B cell (primary cell): ENCODE data around the gene NLRC5. TPM values are rescaled to one million over a fixed set of nuclear protein-coding genes. Genes with fewer than 3 reads are reported as not detected.
A peak's percentile ranks its signal among the peaks of the same experiment; 100 is the strongest.
"Not testable (repeated sequence)": the region's sequence is repeated elsewhere in the genome, so short reads cannot be mapped to it uniquely, and the experiment has no call there.

ENCODE experiments used
- ATAC-seq: fragments of 200-7000 bp; cut with Tn5 transposase; one replicate; pipeline ENCODE4 v1.10.0; 2021; ENCODE audit warnings: low read depth, mild to moderate bottlenecking, moderate number of reproducible peaks, moderate library complexity
- CTCF ChIA-PET: fragments of 350-600 bp; sonication (Branson Sonifier 250); formaldehyde crosslinking; loops from one replicate; lab custom pipeline; 2021; ENCODE audit warnings: antibody characterized with exemption, inconsistent platforms; lab: Charles Lee
- POLR2A ChIA-PET: fragments of 350-600 bp; sonication (Branson Sonifier 250); formaldehyde crosslinking; loops from one replicate; lab custom pipeline; 2021; ENCODE audit warnings: antibody characterized with exemption; lab: Charles Lee
- DNase-seq: peaks from one replicate; pipeline ENCODE4 v3.0.0; 2013
- H2AFZ ChIP-seq: 2 replicates; pipeline ENCODE4 v1.6.1; 2012; ENCODE audit warnings: mild to moderate bottlenecking, low read depth, low read length; ENCODE audit not compliant: insufficient read depth, poor library complexity, severe bottlenecking
- H3K27ac ChIP-seq, 2 donors: 1 replicate in 1 of 2; 2 replicates in 1 of 2; pipeline ENCODE4 v1.5.1; 2012 to 2013; ENCODE audit warnings: low read length in 2 of 2, mild to moderate bottlenecking in 2 of 2, moderate library complexity in 1 of 2
- H3K27me3 ChIP-seq, 4 experiments: fragments of 200-600 bp in 1 of 4; sonication (generic) in 1 of 4; replicated peaks in 1 of 4; 1 replicate in 2 of 4; 2 replicates in 2 of 4; pipeline versions ENCODE4 v1.6.1 to v1.7.0; 2013 to 2016; ENCODE audit warnings: low read length in 3 of 4, mild to moderate bottlenecking in 2 of 4, mixed read lengths in 1 of 4, moderate library complexity in 1 of 4; ENCODE audit not compliant: insufficient read depth in 4 of 4, control insufficient read depth in 3 of 4; ENCODE audit errors: control extremely low read depth in 1 of 4
- H3K36me3 ChIP-seq, 2 experiments: replicated peaks in 1 of 2; 1 replicate in 1 of 2; 2 replicates in 1 of 2; pipeline versions ENCODE4 v1.6.1 to v1.7.1; 2013; ENCODE audit warnings: low read length in 1 of 2; ENCODE audit not compliant: insufficient read depth in 2 of 2, control insufficient read depth in 1 of 2; ENCODE audit errors: control extremely low read depth in 1 of 2, extremely low read depth in 1 of 2
- H3K4me1 ChIP-seq, 2 donors: fragments of 200-600 bp in 1 of 2; sonication (generic) in 1 of 2; 1 replicate in 1 of 2; 2 replicates in 1 of 2; pipeline versions ENCODE4 v1.5.1 to v1.6.1; 2013 to 2017; ENCODE audit warnings: low read length in 2 of 2; ENCODE audit not compliant: control insufficient read depth in 2 of 2, insufficient read depth in 2 of 2
- H3K4me2 ChIP-seq: replicated peaks from 2 replicates; pipeline ENCODE3; 2012; ENCODE audit warnings: mild to moderate bottlenecking, low read depth, low read length; ENCODE audit not compliant: poor library complexity, severe bottlenecking
- H3K4me3 ChIP-seq, 5 experiments: fragments of 200-600 bp in 1 of 5; sonication (generic) in 1 of 5; 1 replicate in 3 of 5; 2 replicates in 2 of 5; pipeline versions ENCODE4 v1.5.1 to v1.7.0; 2011 to 2016; ENCODE audit warnings: low read length in 4 of 5, mild to moderate bottlenecking in 4 of 5, low read depth in 2 of 5, control low read depth in 1 of 5, moderate library complexity in 1 of 5; ENCODE audit not compliant: insufficient read depth in 1 of 5; ENCODE audit errors: control extremely low read depth in 1 of 5, extremely low read depth in 1 of 5
- H3K79me2 ChIP-seq: fragments of 200-600 bp; sonication (generic); one replicate; pipeline ENCODE4 v1.6.0; 2016; ENCODE audit warnings: low read length; ENCODE audit not compliant: control insufficient read depth, insufficient read depth
- H3K9ac ChIP-seq: fragments of 200-600 bp; sonication (generic); 2 replicates; pipeline ENCODE4 v1.6.1; 2017; ENCODE audit warnings: mild to moderate bottlenecking, low read length, moderate library complexity
- H3K9me3 ChIP-seq, 3 donors: one replicate each; pipeline versions ENCODE4 v1.6.1 to v1.7.1; 2013; ENCODE audit warnings: low read length in 2 of 3; ENCODE audit not compliant: control insufficient read depth in 2 of 3, insufficient read depth in 1 of 3; ENCODE audit errors: control extremely low read depth in 1 of 3
- H4K20me1 ChIP-seq: 2 replicates; pipeline ENCODE4 v1.6.0; 2012; ENCODE audit warnings: mild to moderate bottlenecking, low read length; ENCODE audit not compliant: insufficient read depth, control insufficient read depth, poor library complexity, severe bottlenecking
- H3K27ac Mint-ChIP-seq: one replicate; pipeline ENCODE4 v1.8.0; 2021; ENCODE audit warnings: mixed read lengths
- H3K27me3 Mint-ChIP-seq: one replicate; pipeline ENCODE4 v1.8.0; 2021; ENCODE audit warnings: mixed read lengths
- H3K4me1 Mint-ChIP-seq: one replicate; pipeline ENCODE4 v1.8.0; 2021; ENCODE audit warnings: mixed read lengths
- H3K4me3 Mint-ChIP-seq: one replicate; pipeline ENCODE4 v1.8.0; 2021; ENCODE audit warnings: mixed read lengths
- H3K9me3 Mint-ChIP-seq: one replicate; pipeline ENCODE4 v1.8.0; 2022; ENCODE audit warnings: mixed read lengths; ENCODE audit not compliant: insufficient read depth
- CTCF ChIP-seq: fragments of 200-600 bp; IDR thresholded peaks from one replicate; pipeline ENCODE4 v1.8.0; 2022; ENCODE audit warnings: antibody characterized with exemption, mild to moderate bottlenecking
- EZH2 ChIP-seq: IDR thresholded peaks from 2 replicates; pipeline ENCODE4 v1.6.1; 2012; ENCODE audit warnings: borderline replicate concordance, low read depth, mild to moderate bottlenecking, moderate library complexity, low read length; ENCODE audit not compliant: insufficient read depth, poor library complexity, severe bottlenecking
- WGBS: methylation state at CpG from one replicate; pipeline ENCODE4 v1.1.5; 2013; ENCODE audit warnings: missing lambda C conversion rate; ENCODE audit not compliant: insufficient coverage; 5-methylcytosine and 5-hydroxymethylcytosine counted together
- intact Hi-C: fragments of 100-400 bp; cut with micrococcal nuclease; formaldehyde crosslinking; loops from one replicate; pipeline ENCODE4 v1.10.0; 2022
- polyA plus RNA-seq: library from polyadenylated mRNA; depleted of rRNA; stranded (reverse); fragments of >200 nt; gene quantifications from 2 replicates; pipeline ENCODE4 v1.2.3, GENCODE V29; 2012
- total RNA-seq, 2 donors: library from RNA; stranded (reverse); fragments of 120-200 nt in 1 of 2; gene quantifications; 1 replicate in 1 of 2; 2 replicates in 1 of 2; pipeline versions ENCODE4 v1.2.3 to v1.2.4, GENCODE V29; 2013 to 2022

NLRC5 gene
- total and polyA plus RNA-seq, 2 donors (not counting 1 experiment from before 2014, with no cell fraction given) = 349 to 510 TPM

- POLR2A ChIA-PET = interaction anchor here (0.7 to 2.1 kb wide), 11 partner anchors 9 to 77 kb away, joined by 3 to 20 read pairs (median 6); no protein-coding TSS in a partner anchor
- TF ChIP-seq CTCF = no peak
- no peak for TF ChIP-seq EZH2
- Histone ChIP-seq H3K9me3 (no peaks in the 10 kb centered on the region), H3K27ac (peak overlapping the region; percentile 83 to 86), H4K20me1 (peaks cover 16% of the 10 kb centered on the region), H3K4me1 (peaks cover 71 to 82% of the 10 kb centered on the region in 2 donors), H3K79me2 (peaks cover 76% of the 10 kb centered on the region), H3K27me3 (no peaks in the 10 kb centered on the region), H3K36me3 (peaks cover 0 to 12% of the 10 kb centered on the region in 2 experiments), H2AFZ (peak overlapping the region; percentile 91), H3K9ac (peak overlapping the region; percentile 96), H3K4me3 (peak overlapping the region; percentile 69 to 97 (median 89)), H3K4me2 (peak overlapping the region; percentile 93)
- Mint-ChIP-seq H3K4me3 (peak overlapping the region; percentile 100), H3K27ac (peak overlapping the region; percentile 99), H3K4me1 (peaks cover 82% of the 10 kb centered on the region), H3K9me3 (no peaks in the 10 kb centered on the region), H3K27me3 (no peaks in the 10 kb centered on the region)
- intact Hi-C loops = loop anchor here (1.0 kb wide), 1 partner anchor 9 kb away; no protein-coding TSS in a partner anchor
- ATAC-seq = no peak
- WGBS = 65% methylated on average over 7 of the region's 16 CpGs
- DNase-seq = peak; percentile 18
- CTCF ChIA-PET = interaction anchor here (0.7 to 2.7 kb wide), 6 partner anchors 8 to 79 kb away, joined by 4 to 8 read pairs (median 4); no protein-coding TSS in a partner anchor
These were observed 1.3 kb downstream of the NLRC5 start for GRCh38 chr16:56990407-56991286.

- H3K9me3 Mint-ChIP-seq, ATAC-seq, DNase-seq, H3K27ac ChIP-seq, H3K4me3 ChIP-seq, H3K27me3 ChIP-seq, H3K27me3 Mint-ChIP-seq, H3K27ac Mint-ChIP-seq, H3K9me3 ChIP-seq, intact Hi-C loops, H2AFZ ChIP-seq, H3K9ac ChIP-seq: not testable (repeated sequence)
- peaks cover 83% of the 10 kb centered on the region for H3K4me1 Mint-ChIP-seq
- H3K36me3 ChIP-seq = peaks cover 0 to 19% of the 10 kb centered on the region in 2 experiments
- peak overlapping the region; percentile 93 for H3K4me2 ChIP-seq
- ChIA-PET CTCF (interaction anchor here (0.6 to 1.9 kb wide), 8 partner anchors 9 to 101 kb away, joined by 3 to 7 read pairs (median 4); no protein-coding TSS in a partner anchor), POLR2A (interaction anchor here (1.0 to 1.3 kb wide), 2 partner anchors 11 to 13 kb away, joined by 4 read pairs; no protein-coding TSS in a partner anchor)
- WGBS = no CpG with 5 or more reads among the region's 1 CpG
- peaks cover 18% of the 10 kb centered on the region for H4K20me1 ChIP-seq
- peaks cover 59 to 70% of the 10 kb centered on the region in 2 donors for H3K4me1 ChIP-seq
- H3K4me3 Mint-ChIP-seq = peak overlapping the region; percentile 85
- H3K79me2 ChIP-seq = peaks cover 94% of the 10 kb centered on the region
These were observed 3.1 kb downstream of the NLRC5 start for GRCh38 chr16:56992431-56992830.
